ENCODE results near the gene IKZF1.
"Not testable (repeated sequence)": the region's sequence is repeated elsewhere in the genome, so short reads cannot be mapped to it uniquely, and the experiment has no call there.

- TF ChIP-seq ATF1 (CRISPR knock-in tag; IDR thresholded peaks at IDR 0.05); ARID4B (CRISPR knock-in tag; IDR thresholded peaks at IDR 0.05; ENCODE audit: borderline replicate concordance); ZNF671 (CRISPR knock-in tag; IDR thresholded peaks at IDR 0.05): not testable (repeated sequence)
These were observed 35.0 kb downstream of the IKZF1 start for GRCh38 chr7:50339472-50339871.

All from WTC11 (cell line).